Gastroesophageal sphincter (tissue), 4 donors: Measurements from ENCODE around the gene CRKL. TPM values are rescaled to one million over a fixed set of nuclear protein-coding genes. Genes with fewer than 3 reads are reported as not detected.
A peak's percentile ranks its signal among the peaks of the same experiment; 100 is the strongest.

ENCODE experiments used
- ATAC-seq: fragments of 150-250 bp; one replicate; pipeline ENCODE4 v1.9.1; 2016; ENCODE audit warnings: mild to moderate bottlenecking, moderate library complexity
- H3K27ac ChIP-seq, 4 donors: fragments of 200-600 bp; sonication (generic) in 3 of 4; 1 replicate in 3 of 4; 2 replicates in 1 of 4; pipeline ENCODE4 v1.5.1; 2016 to 2019
- H3K27me3 ChIP-seq: fragments of 200-600 bp; sonication (generic); one replicate; pipeline ENCODE4 v1.5.1; 2019
- H3K36me3 ChIP-seq, 2 donors: fragments of 200-600 bp; sonication (generic); one replicate each; pipeline ENCODE4 v1.5.1; 2019; ENCODE audit warnings: control low read depth in 1 of 2
- H3K4me1 ChIP-seq, 3 donors: fragments of 200-600 bp; sonication (generic); 1 replicate in 2 of 3; 2 replicates in 1 of 3; pipeline ENCODE4 v1.5.1; 2016 to 2019; ENCODE audit warnings: control low read depth in 2 of 3
- H3K4me3 ChIP-seq, 2 donors: fragments of 200-600 bp; sonication (generic); one replicate each; pipeline ENCODE4 v1.5.1; 2019; ENCODE audit warnings: mild to moderate bottlenecking in 1 of 2, moderate library complexity in 1 of 2
- H3K9me3 ChIP-seq, 3 donors: fragments of 200-600 bp; sonication (generic); one replicate each; pipeline ENCODE4 v1.5.1; 2017 to 2019; ENCODE audit warnings: control low read depth in 2 of 3
- EP300 ChIP-seq: sonication (generic); formaldehyde crosslinking; IDR thresholded peaks from one replicate; pipeline ENCODE4 v1.6.1; 2017; ENCODE audit warnings: antibody characterized with exemption, mild to moderate bottlenecking
- POLR2A ChIP-seq, 2 donors: fragments of 450-650 bp; IDR thresholded peaks; one replicate each; pipeline ENCODE4 v1.6.1; 2017; ENCODE audit warnings: antibody characterized with exemption in 2 of 2, mild to moderate bottlenecking in 2 of 2, moderate library complexity in 1 of 2
- POLR2AphosphoS5 ChIP-seq: sonication (generic); formaldehyde crosslinking; IDR thresholded peaks from one replicate; pipeline ENCODE4 v1.6.1; 2017; ENCODE audit warnings: antibody characterized with exemption
- WGBS, 2 donors: methylation state at CpG; one replicate each; pipeline ENCODE4 v1.1.5; 2018; ENCODE audit warnings: low coverage in 1 of 2; 5-methylcytosine and 5-hydroxymethylcytosine counted together
- total RNA-seq, 4 donors: library from RNA; depleted of rRNA; stranded (reverse); fragments of >200 nt; gene quantifications; one replicate each; pipeline ENCODE4 v1.1.0, GENCODE V29; 2016
- TF ChIP-seq, protein P1 (sequence below), 4 experiments: fragments of 200-600 bp in 2 of 4; fragments of 450-650 bp in 2 of 4; sonication (generic) in 1 of 4; IDR thresholded peaks; one replicate each; pipeline ENCODE4 v1.5.1; 2017 to 2019; ENCODE audit warnings: antibody characterized with exemption in 4 of 4, mild to moderate bottlenecking in 2 of 4, moderate library complexity in 2 of 4

The CRKL gene
- total RNA-seq, 4 donors from 2014 or later = 42.5 to 55.8 (median 46.0) TPM

DNA sequence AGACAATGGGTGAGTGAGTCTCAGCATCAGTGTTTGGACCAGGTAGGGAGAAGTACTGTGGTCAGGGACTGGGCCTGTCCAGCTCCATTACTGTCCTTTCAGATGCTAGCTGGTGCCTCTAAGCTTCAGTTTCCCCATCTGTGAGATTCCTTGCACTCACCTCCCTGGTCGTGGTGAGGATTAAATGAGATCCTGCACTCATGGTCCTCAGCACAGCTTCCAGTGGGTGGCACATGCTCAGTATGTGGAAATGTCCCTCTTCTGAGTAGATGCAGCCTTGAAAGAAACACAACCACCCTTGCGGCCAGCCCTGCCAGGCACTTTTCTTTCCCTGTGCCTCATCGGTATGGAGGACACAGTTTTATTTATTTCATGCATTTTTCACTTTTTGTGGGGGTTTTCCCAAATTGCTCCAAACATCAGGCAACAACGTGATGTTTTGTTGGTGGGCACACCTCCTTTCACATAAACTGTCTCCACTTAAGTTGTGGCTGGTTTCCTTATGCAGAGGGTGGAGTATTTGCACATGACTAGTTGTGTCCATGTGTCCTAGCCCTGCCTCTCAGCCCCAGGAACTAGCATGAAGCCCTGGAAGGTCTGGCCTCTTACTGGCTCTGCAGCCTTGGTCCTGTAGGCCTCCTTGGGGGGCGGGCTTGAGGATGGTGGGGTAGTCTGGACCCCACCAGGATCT is 66.0 kb downstream of the CRKL start:
- Histone ChIP-seq H3K36me3 (peaks cover 0 to 43% of the 10 kb centered on the region in 2 donors), H3K4me3 (peak overlapping the region; percentile 61 to 62), H3K4me1 (peaks cover 3 to 49% (median 32%) of the 10 kb centered on the region in 3 donors), H3K9me3 (peaks cover 0 to 8% (median 0%) of the 10 kb centered on the region in 3 donors), H3K27ac (peak overlapping the region in 2 of 4 donors; percentile 94 to 95), H3K27me3 (no peaks in the 10 kb centered on the region)
- 58 to 68% methylated on average over 4 of the region's 5 CpGs for WGBS, 2 donors
- ATAC-seq = no peak
- TF ChIP-seq, protein P1, sequence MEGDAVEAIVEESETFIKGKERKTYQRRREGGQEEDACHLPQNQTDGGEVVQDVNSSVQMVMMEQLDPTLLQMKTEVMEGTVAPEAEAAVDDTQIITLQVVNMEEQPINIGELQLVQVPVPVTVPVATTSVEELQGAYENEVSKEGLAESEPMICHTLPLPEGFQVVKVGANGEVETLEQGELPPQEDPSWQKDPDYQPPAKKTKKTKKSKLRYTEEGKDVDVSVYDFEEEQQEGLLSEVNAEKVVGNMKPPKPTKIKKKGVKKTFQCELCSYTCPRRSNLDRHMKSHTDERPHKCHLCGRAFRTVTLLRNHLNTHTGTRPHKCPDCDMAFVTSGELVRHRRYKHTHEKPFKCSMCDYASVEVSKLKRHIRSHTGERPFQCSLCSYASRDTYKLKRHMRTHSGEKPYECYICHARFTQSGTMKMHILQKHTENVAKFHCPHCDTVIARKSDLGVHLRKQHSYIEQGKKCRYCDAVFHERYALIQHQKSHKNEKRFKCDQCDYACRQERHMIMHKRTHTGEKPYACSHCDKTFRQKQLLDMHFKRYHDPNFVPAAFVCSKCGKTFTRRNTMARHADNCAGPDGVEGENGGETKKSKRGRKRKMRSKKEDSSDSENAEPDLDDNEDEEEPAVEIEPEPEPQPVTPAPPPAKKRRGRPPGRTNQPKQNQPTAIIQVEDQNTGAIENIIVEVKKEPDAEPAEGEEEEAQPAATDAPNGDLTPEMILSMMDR (IDR thresholded peaks at IDR 0.05) = no peak
- TF ChIP-seq POLR2AphosphoS5 (no peak), EP300 (no peak), POLR2A (IDR thresholded peaks at IDR 0.05) (no peak)

DNA sequence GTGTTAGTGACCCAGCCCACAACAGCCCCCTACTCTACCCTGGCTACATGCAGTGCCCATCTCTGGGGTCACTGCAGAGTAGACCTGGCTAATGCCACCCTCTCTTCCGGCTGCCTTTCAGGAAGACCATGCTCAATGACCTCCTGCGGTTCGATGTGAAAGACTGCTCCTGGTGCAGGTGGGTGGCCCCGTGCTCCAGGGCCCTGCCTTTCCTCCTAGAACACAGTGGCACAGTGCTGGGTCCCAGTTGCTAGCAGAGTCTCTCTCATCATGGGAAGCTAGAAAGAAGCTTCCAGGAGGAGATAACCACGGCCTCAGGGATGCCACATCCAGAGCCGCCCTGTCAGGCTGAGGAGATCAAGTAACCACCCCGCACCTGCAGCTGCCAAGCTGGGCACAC is 68.5 kb downstream of the CRKL start:
- no peak for ATAC-seq
- Histone ChIP-seq H3K36me3 (peaks cover 0 to 67% of the 10 kb centered on the region in 2 donors), H3K4me3 (no peak overlapping the region), H3K27ac (no peak overlapping the region), H3K9me3 (no peaks in the 10 kb centered on the region), H3K27me3 (no peaks in the 10 kb centered on the region), H3K4me1 (peaks cover 3 to 32% (median 21%) of the 10 kb centered on the region in 3 donors)
- WGBS, 2 donors = no CpG with 5 or more reads among the region's 7 CpGs
- TF ChIP-seq POLR2AphosphoS5 (no peak), EP300 (no peak), POLR2A (IDR thresholded peaks at IDR 0.05) (no peak)
- TF ChIP-seq, protein P1 (IDR thresholded peaks at IDR 0.05) = no peak

DNA sequence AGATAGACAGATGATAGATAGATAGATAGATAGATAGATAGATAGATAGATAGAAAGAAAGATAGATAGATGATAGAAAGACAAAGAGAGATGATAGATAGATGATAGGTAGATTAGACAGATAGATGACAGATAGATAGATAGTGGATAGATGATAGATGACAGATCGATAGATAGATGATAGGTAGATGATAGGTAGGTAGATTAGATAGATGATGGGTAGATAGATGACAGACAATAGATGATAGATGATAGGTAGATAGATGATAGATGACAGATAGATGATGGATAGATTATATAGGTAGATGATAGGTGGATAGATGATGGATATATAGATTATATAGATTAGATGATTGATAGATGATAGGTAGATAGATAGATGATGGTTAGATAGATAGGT is 69.2 kb downstream of the CRKL start:
- peaks cover 0 to 73% of the 10 kb centered on the region in 2 donors for H3K36me3 ChIP-seq
- H3K27ac ChIP-seq = no peak overlapping the region
- no peak for ATAC-seq
- peaks cover 0 to 25% (median 15%) of the 10 kb centered on the region in 3 donors for H3K4me1 ChIP-seq
- no peak for TF ChIP-seq POLR2A (IDR thresholded peaks at IDR 0.05)
- TF ChIP-seq, protein P1 (IDR thresholded peaks at IDR 0.05) = no peak
- no peak for TF ChIP-seq EP300
- no peak for TF ChIP-seq POLR2AphosphoS5
- no peaks in the 10 kb centered on the region for H3K9me3 ChIP-seq
- no peaks in the 10 kb centered on the region for H3K27me3 ChIP-seq
- H3K4me3 ChIP-seq = no peak overlapping the region
- 93 to 94% methylated on average over 1 of the region's 1 CpG for WGBS, 2 donors

DNA sequence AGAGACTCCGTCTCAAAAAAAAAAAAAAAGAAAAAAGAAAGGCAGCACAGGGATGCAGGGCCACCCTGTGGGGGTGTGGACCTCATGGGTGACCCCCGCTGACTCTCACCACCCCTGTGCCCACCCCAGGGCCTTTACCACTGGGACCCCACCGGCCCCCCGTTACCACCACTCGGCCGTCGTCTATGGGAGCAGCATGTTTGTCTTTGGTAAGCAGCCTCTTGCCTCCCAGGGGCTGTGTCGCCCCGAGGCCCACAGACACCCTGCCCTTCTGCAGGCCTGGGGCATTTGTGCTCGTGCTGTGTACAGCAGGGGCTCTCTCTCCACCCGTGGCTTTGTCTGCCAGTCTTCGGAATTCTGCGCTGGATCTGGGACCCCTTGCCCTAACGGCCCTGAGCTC is 70.2 kb downstream of the CRKL start:
- H3K36me3 ChIP-seq = peaks cover 0 to 84% of the 10 kb centered on the region in 2 donors

More for the DNA sequence above, 70.2 kb downstream of the CRKL start:
- WGBS, 2 donors = 80% methylated on average over 3 of the region's 14 CpGs; no CpG with 5 or more reads in 1 of the 2 donors
- H3K9me3 ChIP-seq = no peaks in the 10 kb centered on the region
- H3K4me3 ChIP-seq = no peak overlapping the region
- H3K27me3 ChIP-seq = no peaks in the 10 kb centered on the region
- peaks cover 0 to 22% (median 13%) of the 10 kb centered on the region in 3 donors for H3K4me1 ChIP-seq
- TF ChIP-seq POLR2AphosphoS5 (no peak), EP300 (no peak), POLR2A (IDR thresholded peaks at IDR 0.05) (no peak)
- TF ChIP-seq, protein P1 (IDR thresholded peaks at IDR 0.05) = no peak
- H3K27ac ChIP-seq = no peak overlapping the region
- ATAC-seq = no peak
